Astrocyte (in vitro differentiated cells and primary cell): ENCODE data around the gene ETV6. TPM values are rescaled to one million over a fixed set of nuclear protein-coding genes. Genes with fewer than 3 reads are reported as not detected.

Source experiments
- DNase-seq: peaks from one replicate; pipeline ENCODE4 v3.0.0-alpha.2; 2010; ENCODE audit warnings: low read depth
- FAIRE-seq: peaks from 2 replicates; lab custom pipeline; 2011; peaks lifted over from hg19 to GRCh38; lab: Jason Lieb, UNC
- H2AFZ ChIP-seq: 2 replicates; pipeline ENCODE4 v1.6.0; 2012; ENCODE audit warnings: low read depth, low read length, inconsistent platforms
- H3K27ac ChIP-seq: 2 replicates; pipeline ENCODE4 v1.5.1; 2011; ENCODE audit warnings: low read depth, low read length, inconsistent platforms
- H3K27me3 ChIP-seq: 2 replicates; pipeline ENCODE4 v1.6.0; 2011; ENCODE audit warnings: low read length, inconsistent platforms; ENCODE audit not compliant: insufficient read depth
- H3K36me3 ChIP-seq: 2 replicates; pipeline ENCODE4 v1.5.1; 2011; ENCODE audit warnings: low read length, inconsistent platforms; ENCODE audit not compliant: insufficient read depth
- H3K4me1 ChIP-seq: 2 replicates; pipeline ENCODE4 v1.5.1; 2011; ENCODE audit warnings: low read length, inconsistent platforms; ENCODE audit not compliant: insufficient read depth
- H3K4me2 ChIP-seq: 2 replicates; pipeline ENCODE4 v1.6.0; 2012; ENCODE audit warnings: low read length, inconsistent platforms
- H3K4me3 ChIP-seq: 2 replicates; pipeline ENCODE4 v1.5.1; 2011; ENCODE audit warnings: low read depth, mild to moderate bottlenecking, low read length, inconsistent platforms; ENCODE audit not compliant: insufficient read depth
- H3K79me2 ChIP-seq: 2 replicates; pipeline ENCODE4 v1.6.0; 2012; ENCODE audit warnings: mild to moderate bottlenecking, low read length, inconsistent platforms; ENCODE audit not compliant: insufficient read depth
- H3K9ac ChIP-seq: 2 replicates; pipeline ENCODE4 v1.6.0; 2012; ENCODE audit warnings: mild to moderate bottlenecking, low read length, inconsistent platforms
- H3K9me3 ChIP-seq: 2 replicates; pipeline ENCODE4 v1.5.1; 2012; ENCODE audit warnings: low read depth, mild to moderate bottlenecking, low read length, inconsistent platforms; ENCODE audit not compliant: insufficient read depth
- H4K20me1 ChIP-seq: 2 replicates; pipeline ENCODE4 v1.6.0; 2012; ENCODE audit warnings: low read length, inconsistent platforms; ENCODE audit not compliant: insufficient read depth
- H3K27ac Mint-ChIP-seq: one replicate; pipeline ENCODE4 v1.8.0; 2021; ENCODE audit warnings: mild to moderate bottlenecking, mixed read lengths; ENCODE audit not compliant: unreplicated experiment
- H3K27me3 Mint-ChIP-seq: one replicate; pipeline ENCODE4 v1.8.0; 2021; ENCODE audit warnings: low read depth, mixed read lengths; ENCODE audit not compliant: unreplicated experiment
- H3K36me3 Mint-ChIP-seq: one replicate; pipeline ENCODE4 v1.8.0; 2021; ENCODE audit warnings: low read depth, mixed read lengths; ENCODE audit not compliant: unreplicated experiment
- H3K4me1 Mint-ChIP-seq: one replicate; pipeline ENCODE4 v1.8.0; 2021; ENCODE audit warnings: low read depth, mixed read lengths; ENCODE audit not compliant: unreplicated experiment
- H3K4me3 Mint-ChIP-seq: one replicate; pipeline ENCODE4 v1.8.0; 2021; ENCODE audit warnings: mild to moderate bottlenecking, moderate library complexity, mixed read lengths; ENCODE audit not compliant: unreplicated experiment
- H3K9me3 Mint-ChIP-seq: one replicate; pipeline ENCODE4 v1.8.0; 2021; ENCODE audit warnings: mild to moderate bottlenecking, mixed read lengths; ENCODE audit not compliant: unreplicated experiment
- EZH2 ChIP-seq: IDR thresholded peaks from 2 replicates; pipeline ENCODE4 v1.6.1; 2012; ENCODE audit warnings: mild to moderate bottlenecking, low read length, inconsistent platforms; ENCODE audit not compliant: insufficient read depth
- total RNA-seq: library from RNA; stranded (reverse); gene quantifications from 2 replicates; pipeline ENCODE4 v1.2.1, GENCODE V29; 2021
- TF ChIP-seq, protein P1 (sequence below): IDR thresholded peaks from 2 replicates; pipeline ENCODE4 v1.5.1; 2011; ENCODE audit warnings: low read depth, mild to moderate bottlenecking, inconsistent platforms, low read length, moderate library complexity; ENCODE audit not compliant: insufficient read depth

The ETV6 gene
- total RNA-seq, 1 donor from 2014 or later = 41.2 TPM

DNA sequence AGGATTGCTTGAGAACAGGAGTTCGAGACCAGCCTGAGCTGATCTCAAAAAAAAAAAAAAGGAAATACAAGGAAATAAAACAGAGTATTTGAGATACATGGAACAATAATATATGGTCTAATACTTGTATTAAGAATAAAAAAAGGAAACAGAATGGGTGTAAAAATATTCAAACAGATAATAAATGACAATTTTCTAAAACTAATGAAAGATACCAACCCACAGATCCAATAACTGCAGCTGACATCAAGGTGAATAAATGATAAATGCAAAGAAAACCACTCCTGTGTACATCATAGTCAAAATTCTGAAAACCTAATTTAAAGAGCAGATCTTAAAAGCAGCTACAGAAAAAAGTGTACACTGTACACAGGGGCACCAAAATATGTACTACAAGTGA, 4.1 kb upstream of the ETV6 start:
- Histone ChIP-seq H3K36me3 (no peaks in the 10 kb centered on the region), H3K79me2 (peaks cover 5% of the 10 kb centered on the region), H2AFZ (no peak overlapping the region), H3K4me2 (no peak overlapping the region), H3K27me3 (no peaks in the 10 kb centered on the region), H3K9ac (no peak overlapping the region), H3K4me1 (peaks cover 3% of the 10 kb centered on the region), H3K27ac (no peak overlapping the region), H4K20me1 (no peaks in the 10 kb centered on the region), H3K4me3 (no peak overlapping the region), H3K9me3 (no peaks in the 10 kb centered on the region)
- H3K27ac Mint-ChIP-seq = no peak overlapping the region
- no peak overlapping the region for H3K4me3 Mint-ChIP-seq
- no peaks in the 10 kb centered on the region for H3K36me3 Mint-ChIP-seq
- no peaks in the 10 kb centered on the region for H3K4me1 Mint-ChIP-seq
- no peak for DNase-seq
- H3K27me3 Mint-ChIP-seq = no peaks in the 10 kb centered on the region
- no peaks in the 10 kb centered on the region for H3K9me3 Mint-ChIP-seq
- TF ChIP-seq, protein P1, sequence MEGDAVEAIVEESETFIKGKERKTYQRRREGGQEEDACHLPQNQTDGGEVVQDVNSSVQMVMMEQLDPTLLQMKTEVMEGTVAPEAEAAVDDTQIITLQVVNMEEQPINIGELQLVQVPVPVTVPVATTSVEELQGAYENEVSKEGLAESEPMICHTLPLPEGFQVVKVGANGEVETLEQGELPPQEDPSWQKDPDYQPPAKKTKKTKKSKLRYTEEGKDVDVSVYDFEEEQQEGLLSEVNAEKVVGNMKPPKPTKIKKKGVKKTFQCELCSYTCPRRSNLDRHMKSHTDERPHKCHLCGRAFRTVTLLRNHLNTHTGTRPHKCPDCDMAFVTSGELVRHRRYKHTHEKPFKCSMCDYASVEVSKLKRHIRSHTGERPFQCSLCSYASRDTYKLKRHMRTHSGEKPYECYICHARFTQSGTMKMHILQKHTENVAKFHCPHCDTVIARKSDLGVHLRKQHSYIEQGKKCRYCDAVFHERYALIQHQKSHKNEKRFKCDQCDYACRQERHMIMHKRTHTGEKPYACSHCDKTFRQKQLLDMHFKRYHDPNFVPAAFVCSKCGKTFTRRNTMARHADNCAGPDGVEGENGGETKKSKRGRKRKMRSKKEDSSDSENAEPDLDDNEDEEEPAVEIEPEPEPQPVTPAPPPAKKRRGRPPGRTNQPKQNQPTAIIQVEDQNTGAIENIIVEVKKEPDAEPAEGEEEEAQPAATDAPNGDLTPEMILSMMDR = no peak
- TF ChIP-seq EZH2 = no peak
- FAIRE-seq = no peak

- H3K27me3 Mint-ChIP-seq = no peaks in the 10 kb centered on the region
- H3K9me3 ChIP-seq = no peaks in the 10 kb centered on the region
Observed at GRCh38 chr12:11648514-11649412, 711 bp upstream of the ETV6 start.

More at GRCh38 chr12:11648514-11649412, 711 bp upstream of the ETV6 start:
- peaks cover 12% of the 10 kb centered on the region for H3K4me1 Mint-ChIP-seq
- peak overlapping the region; percentile 84 for H3K4me3 ChIP-seq
- peak overlapping the region; percentile 99 for H3K27ac ChIP-seq
- H4K20me1 ChIP-seq = peaks cover 12% of the 10 kb centered on the region
- no peaks in the 10 kb centered on the region for H3K9me3 Mint-ChIP-seq
- TF ChIP-seq, protein P1 = no peak
- TF ChIP-seq EZH2 = no peak
- H3K4me2 ChIP-seq = peak overlapping the region; percentile 96
- peak overlapping the region; percentile 97 for H3K9ac ChIP-seq
- H3K36me3 Mint-ChIP-seq = peaks cover 2% of the 10 kb centered on the region
- peak overlapping the region; percentile 92 for H3K4me3 Mint-ChIP-seq
- peaks cover 15% of the 10 kb centered on the region for H3K4me1 ChIP-seq
- peak overlapping the region; percentile 81 for H2AFZ ChIP-seq
- FAIRE-seq = no peak
- peak overlapping the region; percentile 100 for H3K27ac Mint-ChIP-seq
- no peaks in the 10 kb centered on the region for H3K36me3 ChIP-seq
- peaks cover 39% of the 10 kb centered on the region for H3K79me2 ChIP-seq
- H3K27me3 ChIP-seq = no peaks in the 10 kb centered on the region
- peak; percentile 83 for DNase-seq
